Mesothelial cell of epicardium (in vitro differentiated cells): ENCODE results near the gene ELF1. TPM values are rescaled to one million over a fixed set of nuclear protein-coding genes. Genes with fewer than 3 reads are reported as not detected.

Experiments
- DNase-seq, 2 experiments: peaks; one replicate each; pipeline ENCODE4 v3.0.0; 2021; ENCODE audit warnings: low spot score in 2 of 2; ENCODE audit not compliant: unreplicated experiment in 2 of 2
- H3K27ac Mint-ChIP-seq: 2 replicates; pipeline ENCODE4 v1.8.0; 2021; ENCODE audit warnings: mixed read lengths
- H3K27me3 Mint-ChIP-seq: 2 replicates; pipeline ENCODE4 v1.8.0; 2021; ENCODE audit warnings: low read depth, mixed read lengths
- H3K36me3 Mint-ChIP-seq: 2 replicates; pipeline ENCODE4 v1.8.0; 2021; ENCODE audit warnings: mixed read lengths
- H3K4me1 Mint-ChIP-seq: 2 replicates; pipeline ENCODE4 v1.8.0; 2021; ENCODE audit warnings: mixed read lengths
- H3K4me3 Mint-ChIP-seq: 2 replicates; pipeline ENCODE4 v1.8.0; 2021; ENCODE audit warnings: mild to moderate bottlenecking, moderate library complexity, mixed read lengths
- H3K9me3 Mint-ChIP-seq: 2 replicates; pipeline ENCODE4 v1.8.0; 2021; ENCODE audit warnings: mixed read lengths
- CTCF ChIP-seq: fragments of 200-600 bp; sonication (generic); IDR thresholded peaks from one replicate; pipeline ENCODE4 v1.5.0; 2021; ENCODE audit warnings: antibody characterized with exemption; ENCODE audit not compliant: unreplicated experiment
- total RNA-seq: library from RNA; stranded (reverse); gene quantifications from 3 replicates; pipeline ENCODE4 v1.2.1, GENCODE V29; 2021

The ELF1 gene
- total RNA-seq, 1 donor from 2014 or later, result 76.9 TPM

- Mint-ChIP-seq H3K27me3 (no peaks in the 10 kb centered on the region), H3K27ac (peak overlapping the region; percentile 61), H3K4me3 (no peak overlapping the region), H3K9me3 (no peaks in the 10 kb centered on the region), H3K4me1 (peaks cover 42% of the 10 kb centered on the region), H3K36me3 (no peaks in the 10 kb centered on the region)
- no peak for TF ChIP-seq CTCF
- DNase-seq, result no peak
These were observed 47.8 kb downstream of the ELF1 start for GRCh38 chr13:40971321-40971720.

DNA sequence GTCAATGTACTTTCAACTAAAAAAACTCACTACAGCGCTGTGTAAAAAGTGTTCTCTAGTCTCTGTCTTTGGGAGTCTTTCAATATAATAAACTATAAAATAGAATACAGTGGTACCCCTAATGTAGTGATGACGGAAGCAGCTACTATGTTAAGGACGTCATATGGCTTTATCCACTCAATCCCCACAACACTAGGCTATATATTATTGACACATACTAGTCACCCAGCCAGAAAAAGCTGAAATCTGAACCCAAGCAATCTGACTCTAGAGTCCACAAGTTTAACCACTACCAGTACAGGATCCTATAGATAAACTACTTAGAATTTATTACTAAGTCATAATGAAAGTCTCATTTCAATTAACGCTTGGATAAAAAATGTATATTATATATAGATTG is 48.3 kb downstream of the ELF1 start:
- DNase-seq, result no peak
- no peaks in the 10 kb centered on the region for H3K9me3 Mint-ChIP-seq
- peaks cover 42% of the 10 kb centered on the region for H3K4me1 Mint-ChIP-seq
- TF ChIP-seq CTCF, result no peak
- H3K27me3 Mint-ChIP-seq, result no peaks in the 10 kb centered on the region
- H3K4me3 Mint-ChIP-seq, result no peak overlapping the region
- H3K36me3 Mint-ChIP-seq, result no peaks in the 10 kb centered on the region
- no peak overlapping the region for H3K27ac Mint-ChIP-seq

- no peaks in the 10 kb centered on the region for H3K9me3 Mint-ChIP-seq
- no peaks in the 10 kb centered on the region for H3K36me3 Mint-ChIP-seq
- H3K4me3 Mint-ChIP-seq, result no peak overlapping the region
- no peak for TF ChIP-seq CTCF
- no peak for DNase-seq
- peak overlapping the region; percentile 49 for H3K27ac Mint-ChIP-seq
- H3K4me1 Mint-ChIP-seq, result peaks cover 34% of the 10 kb centered on the region
- no peaks in the 10 kb centered on the region for H3K27me3 Mint-ChIP-seq
These were observed 49.8 kb downstream of the ELF1 start for GRCh38 chr13:40969169-40969901.

GRCh38 chr13:40968416-40969000 is 50.6 kb downstream of the ELF1 start:
- Mint-ChIP-seq H3K27ac (no peak overlapping the region), H3K4me1 (peaks cover 31% of the 10 kb centered on the region)

GRCh38 chr13:40966298-40966697 is 52.8 kb downstream of the ELF1 start:
- TF ChIP-seq CTCF, result no peak
- H3K4me1 Mint-ChIP-seq, result peaks cover 18% of the 10 kb centered on the region
- H3K27me3 Mint-ChIP-seq, result no peaks in the 10 kb centered on the region
- DNase-seq, result no peak
- no peaks in the 10 kb centered on the region for H3K9me3 Mint-ChIP-seq
- no peak overlapping the region for H3K27ac Mint-ChIP-seq
- no peak overlapping the region for H3K4me3 Mint-ChIP-seq
- H3K36me3 Mint-ChIP-seq, result no peaks in the 10 kb centered on the region

More at GRCh38 chr13:40968416-40969000, 50.6 kb downstream of the ELF1 start:
- DNase-seq, result no peak
- Mint-ChIP-seq H3K4me3 (no peak overlapping the region), H3K27me3 (no peaks in the 10 kb centered on the region), H3K36me3 (no peaks in the 10 kb centered on the region), H3K9me3 (no peaks in the 10 kb centered on the region)
- no peak for TF ChIP-seq CTCF
